ENCODE measurements around the gene SLC9A9. TPM values are rescaled to one million over a fixed set of nuclear protein-coding genes. Genes with fewer than 3 reads are reported as not detected.

The SLC9A9 gene
- total and polyA plus RNA-seq, 7 donors: 1.3 to 5.4 (median 2.9) TPM

DNA sequence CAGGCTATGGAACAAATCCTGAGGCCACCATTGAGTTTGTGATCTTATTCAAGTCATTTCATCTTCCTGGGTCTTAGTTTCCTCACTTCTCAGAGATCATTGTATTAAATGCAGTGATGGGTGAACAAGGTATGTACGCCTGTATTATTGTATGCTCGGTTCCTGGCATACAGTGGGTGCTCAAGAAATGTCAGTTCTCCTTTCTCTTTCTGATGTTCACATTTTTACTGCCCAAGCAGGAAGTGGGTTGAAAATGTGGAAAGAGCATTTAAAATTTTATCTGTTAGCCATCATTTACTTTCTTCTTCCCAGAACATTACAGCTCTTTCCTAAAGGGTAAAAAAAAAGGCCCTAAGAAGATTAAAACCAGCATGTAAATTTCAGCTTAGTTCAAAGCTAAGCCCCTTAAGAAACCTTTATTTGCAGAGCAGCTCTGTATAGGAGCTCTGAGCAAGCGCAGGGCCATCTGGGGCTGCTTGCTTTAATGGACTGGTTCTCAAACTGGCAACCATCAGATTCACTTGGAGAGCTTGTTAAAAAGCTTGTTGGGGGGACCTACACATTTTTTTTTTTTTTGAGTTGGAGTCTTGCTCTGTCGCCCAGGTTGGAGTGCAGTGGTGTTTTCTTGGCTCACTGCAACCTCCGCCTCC is 549.3 kb downstream of the SLC9A9 start:
- Histone ChIP-seq H3K9me3 (no peaks in the 10 kb centered on the region), H3K27ac (no peak overlapping the region), H3K27me3 (ENCODE audit: insufficient read depth in 3 of 3, low read length in 2 of 3) (no peaks in the 10 kb centered on the region), H3K36me3 (ENCODE audit: insufficient read depth in 1 of 2, low read depth in 1 of 2) (no peaks in the 10 kb centered on the region), H3K4me1 (no peaks in the 10 kb centered on the region), H3K4me3 (no peak overlapping the region)
- DNase-seq: no peak
- TF ChIP-seq, protein P1, sequence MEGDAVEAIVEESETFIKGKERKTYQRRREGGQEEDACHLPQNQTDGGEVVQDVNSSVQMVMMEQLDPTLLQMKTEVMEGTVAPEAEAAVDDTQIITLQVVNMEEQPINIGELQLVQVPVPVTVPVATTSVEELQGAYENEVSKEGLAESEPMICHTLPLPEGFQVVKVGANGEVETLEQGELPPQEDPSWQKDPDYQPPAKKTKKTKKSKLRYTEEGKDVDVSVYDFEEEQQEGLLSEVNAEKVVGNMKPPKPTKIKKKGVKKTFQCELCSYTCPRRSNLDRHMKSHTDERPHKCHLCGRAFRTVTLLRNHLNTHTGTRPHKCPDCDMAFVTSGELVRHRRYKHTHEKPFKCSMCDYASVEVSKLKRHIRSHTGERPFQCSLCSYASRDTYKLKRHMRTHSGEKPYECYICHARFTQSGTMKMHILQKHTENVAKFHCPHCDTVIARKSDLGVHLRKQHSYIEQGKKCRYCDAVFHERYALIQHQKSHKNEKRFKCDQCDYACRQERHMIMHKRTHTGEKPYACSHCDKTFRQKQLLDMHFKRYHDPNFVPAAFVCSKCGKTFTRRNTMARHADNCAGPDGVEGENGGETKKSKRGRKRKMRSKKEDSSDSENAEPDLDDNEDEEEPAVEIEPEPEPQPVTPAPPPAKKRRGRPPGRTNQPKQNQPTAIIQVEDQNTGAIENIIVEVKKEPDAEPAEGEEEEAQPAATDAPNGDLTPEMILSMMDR (IDR thresholded peaks at IDR 0.05): no peak
- 94 to 97% (median 96%) methylated on average over 5 of the region's 5 CpGs for WGBS, 3 donors
- intact Hi-C loops (cut with DNase I): no loop called here
- no peak for ATAC-seq

DNA sequence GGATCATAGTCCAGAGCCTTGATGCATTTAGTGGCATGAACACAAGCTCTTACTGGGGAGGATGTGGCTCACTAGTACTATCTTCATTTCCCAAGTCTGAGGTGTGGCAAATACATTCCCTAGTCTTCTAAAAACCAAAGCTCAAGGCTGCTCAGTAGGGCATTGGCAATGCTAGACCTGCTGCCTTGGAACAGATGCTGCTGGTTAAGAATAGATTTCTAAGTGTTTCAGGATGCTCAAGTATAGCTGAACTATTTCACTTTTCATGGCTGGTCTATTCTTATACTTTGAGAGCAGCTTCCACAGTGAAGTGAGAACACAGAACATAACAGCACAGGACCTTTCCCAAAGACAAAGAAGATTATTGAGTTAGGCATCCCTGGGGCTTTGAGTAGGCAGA is 549.9 kb downstream of the SLC9A9 start:
- no peaks in the 10 kb centered on the region for H3K4me1 ChIP-seq
- no peak overlapping the region for H3K27ac ChIP-seq
- H3K27me3 ChIP-seq (ENCODE audit: insufficient read depth in 3 of 3, low read length in 2 of 3): no peaks in the 10 kb centered on the region
- TF ChIP-seq, protein P1 (IDR thresholded peaks at IDR 0.05): no peak
- DNase-seq (no peak), ATAC-seq (no peak)
- H3K36me3 ChIP-seq (ENCODE audit: insufficient read depth in 1 of 2, low read depth in 1 of 2): no peaks in the 10 kb centered on the region
- H3K9me3 ChIP-seq: no peaks in the 10 kb centered on the region
- intact Hi-C loops (cut with DNase I): no loop called here
- H3K4me3 ChIP-seq: no peak overlapping the region

DNA sequence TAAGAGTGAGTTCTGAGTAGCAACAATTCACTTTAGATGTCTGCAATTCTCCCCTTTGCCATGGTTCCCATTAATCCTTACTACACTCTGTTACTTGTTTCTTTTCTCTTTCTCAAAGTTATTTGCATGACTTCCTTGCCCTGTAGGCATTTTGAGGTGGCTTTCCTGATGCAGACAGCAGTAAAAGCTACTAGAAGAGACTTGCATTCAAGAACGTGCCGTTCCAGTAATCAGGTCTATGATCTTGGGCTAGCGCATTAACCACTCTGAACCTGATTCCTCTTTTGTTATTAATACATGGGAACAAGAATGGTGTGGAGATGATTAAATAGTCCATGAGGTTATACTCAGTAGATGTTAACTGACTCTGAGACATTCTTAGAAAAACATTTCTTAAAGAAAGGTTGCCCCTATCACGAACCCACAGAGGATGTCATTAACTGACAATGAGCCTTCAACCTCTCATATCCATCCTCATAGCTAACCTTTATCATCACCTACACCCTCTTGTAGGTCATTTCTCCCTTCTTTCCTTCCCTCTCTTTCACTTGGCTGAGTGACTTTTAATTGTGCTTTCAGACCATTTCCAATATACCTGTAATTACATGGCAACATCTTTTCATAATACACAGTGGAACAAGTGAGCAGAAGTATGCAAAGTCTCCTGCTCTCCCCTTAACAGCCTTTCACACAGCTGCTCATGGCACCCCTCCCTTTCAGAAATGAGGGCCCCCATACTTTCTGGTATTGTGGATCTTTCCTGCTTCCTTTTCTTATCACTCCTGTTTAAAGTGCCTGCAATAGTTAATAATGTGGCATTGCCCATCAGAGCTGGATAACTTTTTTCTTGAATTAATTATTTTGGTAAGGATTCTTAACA is 552.8 kb downstream of the SLC9A9 start:
- no peak overlapping the region for H3K27ac ChIP-seq
- intact Hi-C loops (cut with DNase I): no loop called here
- H3K4me1 ChIP-seq: no peaks in the 10 kb centered on the region
- ATAC-seq (no peak), DNase-seq (no peak)
- no peaks in the 10 kb centered on the region for H3K9me3 ChIP-seq
- 74 to 77% (median 76%) methylated on average over 4 of the region's 4 CpGs for WGBS, 3 donors
- H3K36me3 ChIP-seq (ENCODE audit: insufficient read depth in 1 of 2, low read depth in 1 of 2): no peaks in the 10 kb centered on the region
- TF ChIP-seq, protein P1 (IDR thresholded peaks at IDR 0.05): no peak
- H3K4me3 ChIP-seq: no peak overlapping the region
- H3K27me3 ChIP-seq (ENCODE audit: insufficient read depth in 3 of 3, low read length in 2 of 3): no peaks in the 10 kb centered on the region

DNA sequence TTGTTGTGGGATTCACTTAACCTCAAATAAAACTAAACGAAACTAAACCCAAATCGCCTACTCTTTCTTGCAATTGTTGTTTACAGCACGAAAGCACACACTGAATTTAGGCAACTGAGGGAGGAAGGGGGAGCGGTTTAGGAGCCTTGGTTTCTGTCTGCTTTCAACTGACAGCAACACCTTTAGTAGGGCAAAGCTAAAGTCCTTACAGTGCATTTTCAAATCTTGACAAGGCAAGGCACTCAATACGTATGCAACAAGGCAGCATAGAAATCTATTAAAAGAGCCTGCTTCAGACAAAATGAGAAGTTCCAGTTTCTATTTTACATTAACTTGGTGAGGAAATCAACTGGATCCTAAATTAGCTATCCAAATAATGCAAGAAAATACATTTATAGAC is 554.1 kb downstream of the SLC9A9 start:
- Histone ChIP-seq H3K36me3 (ENCODE audit: insufficient read depth in 1 of 2, low read depth in 1 of 2) (no peaks in the 10 kb centered on the region), H3K9me3 (no peaks in the 10 kb centered on the region), H3K27me3 (ENCODE audit: insufficient read depth in 3 of 3, low read length in 2 of 3) (no peaks in the 10 kb centered on the region), H3K4me3 (no peak overlapping the region), H3K4me1 (no peaks in the 10 kb centered on the region), H3K27ac (no peak overlapping the region)
- intact Hi-C loops (cut with DNase I): no loop called here
- DNase-seq (no peak), ATAC-seq (no peak)
- WGBS, 3 donors: 95 to 96% (median 96%) methylated on average over 5 of the region's 5 CpGs
- TF ChIP-seq, protein P1 (IDR thresholded peaks at IDR 0.05): no peak

All from psoas muscle (tissue), 8 donors.